Cardiac fibroblast (primary cell): Measurements from ENCODE around the gene ACOX3.

Experiments
- DNase-seq, 2 donors: peaks; one replicate each; pipeline versions ENCODE4 v3.0.0 to v3.0.0-alpha.2; 2010; ENCODE audit warnings: low read depth in 2 of 2
- H3K4me3 ChIP-seq, 2 donors: replicated peaks in 1 of 2; 1 replicate in 1 of 2; 2 replicates in 1 of 2; pipeline ENCODE4 v1.5.1; 2011; ENCODE audit warnings: low read depth in 2 of 2, low read length in 2 of 2, mild to moderate bottlenecking in 2 of 2, moderate library complexity in 1 of 2
- CTCF ChIP-seq: IDR thresholded peaks from one replicate; pipeline ENCODE4 v1.5.1; 2011; ENCODE audit warnings: low read depth, mild to moderate bottlenecking, low read length, inconsistent platforms

ACOX3 gene

GRCh38 chr4:8319061-8319460, 121.5 kb downstream of the ACOX3 start:
- no peak for DNase-seq
- H3K4me3 ChIP-seq = no peak overlapping the region
- TF ChIP-seq CTCF = no peak

GRCh38 chr4:8318509-8318908, 122.0 kb downstream of the ACOX3 start:
- no peak for DNase-seq
- TF ChIP-seq CTCF = no peak
- no peak overlapping the region for H3K4me3 ChIP-seq

GRCh38 chr4:8317474-8317873, 123.0 kb downstream of the ACOX3 start:
- no peak overlapping the region for H3K4me3 ChIP-seq
- no peak for TF ChIP-seq CTCF
- no peak for DNase-seq

- TF ChIP-seq CTCF = no peak
- no peak overlapping the region for H3K4me3 ChIP-seq
- no peak for DNase-seq
Measured at GRCh38 chr4:8316911-8317351, 123.6 kb downstream of the ACOX3 start.
